IMR-90 (cell line): ENCODE data around the gene ZNRD2. TPM values are rescaled to one million over a fixed set of nuclear protein-coding genes. Genes with fewer than 3 reads are reported as not detected.
"Not testable (repeated sequence)": the region's sequence is repeated elsewhere in the genome, so short reads cannot be mapped to it uniquely, and the experiment has no call there.

Source experiments
- ATAC-seq: fragments of 200-7000 bp; cut with Tn5 transposase; 2 replicates; pipeline ENCODE4 v1.9.1; 2020; ENCODE audit warnings: low read depth, mild to moderate bottlenecking, moderate library complexity
- BruUV-seq: library from RNA; stranded (reverse); fragments of 400-500 nt; replicated peaks from 2 replicates; lab custom pipeline; 2021; lab: Mats Ljungman, UMichigan
- CTCF ChIA-PET: fragments of 300-600 bp; formaldehyde crosslinking; extraction: SDS; loops from one replicate; lab custom pipeline; 2021; ENCODE audit warnings: antibody characterized with exemption; lab: Yijun Ruan, JAX
- POLR2A ChIA-PET: fragments of 300-600 bp; sonication (Branson Sonifier 250); formaldehyde crosslinking; loops from one replicate; lab custom pipeline; 2022; ENCODE audit warnings: antibody characterized with exemption; ENCODE audit not compliant: unreplicated experiment; lab: Charles Lee
- DNase-seq: peaks from one replicate; pipeline ENCODE4 v3.0.0; 2013
- H2AFZ ChIP-seq: replicated peaks from 2 replicates; pipeline ENCODE3; 2013; ENCODE audit warnings: low read length, mild to moderate bottlenecking; ENCODE audit not compliant: poor library complexity
- H2AK5ac ChIP-seq: 2 replicates; pipeline ENCODE4 v1.6.1; 2013; ENCODE audit warnings: low read depth, low read length, inconsistent platforms
- H2AK9ac ChIP-seq: replicated peaks from 2 replicates; pipeline ENCODE3; 2013; ENCODE audit warnings: mild to moderate bottlenecking, low read depth, low read length, moderate library complexity; ENCODE audit not compliant: poor library complexity
- H2BK120ac ChIP-seq: 2 replicates; pipeline ENCODE4 v1.6.1; 2013; ENCODE audit warnings: low read depth, low read length, inconsistent platforms
- H2BK15ac ChIP-seq: 3 replicates; pipeline ENCODE4 v1.6.1; 2013; ENCODE audit warnings: low read depth, low read length, inconsistent platforms
- H2BK20ac ChIP-seq: 2 replicates; pipeline ENCODE4 v1.6.1; 2013; ENCODE audit warnings: low read depth, mild to moderate bottlenecking, inconsistent platforms, low read length, moderate library complexity
- H2BK5ac ChIP-seq: 2 replicates; pipeline ENCODE4 v1.6.1; 2013; ENCODE audit warnings: mild to moderate bottlenecking, low read depth, low read length, inconsistent platforms; ENCODE audit not compliant: poor library complexity, severe bottlenecking
- H3K14ac ChIP-seq: replicated peaks from 2 replicates; pipeline ENCODE4 v1.6.1; 2013; ENCODE audit warnings: low read depth, low read length, inconsistent platforms
- H3K18ac ChIP-seq: 2 replicates; pipeline ENCODE4 v1.6.1; 2013; ENCODE audit warnings: low read depth, low read length, control low read depth
- H3K23ac ChIP-seq: 2 replicates; pipeline ENCODE4 v1.6.1; 2013; ENCODE audit warnings: low read depth, low read length, inconsistent platforms
- H3K27ac ChIP-seq: 2 replicates; pipeline ENCODE4 v1.5.1; 2013; ENCODE audit warnings: mild to moderate bottlenecking, control low read depth, low read length; ENCODE audit not compliant: insufficient read depth
- H3K27me3 ChIP-seq: 2 replicates; pipeline ENCODE4 v1.6.1; 2013; ENCODE audit warnings: low read length; ENCODE audit not compliant: control insufficient read depth, insufficient read depth
- H3K36me3 ChIP-seq: 2 replicates; pipeline ENCODE4 v1.6.1; 2013; ENCODE audit warnings: low read length, mixed read lengths; ENCODE audit not compliant: control insufficient read depth, insufficient read depth
- H3K4ac ChIP-seq: 2 replicates; pipeline ENCODE4 v1.6.1; 2013; ENCODE audit warnings: low read depth, low read length, inconsistent platforms
- H3K4me1 ChIP-seq: 2 replicates; pipeline ENCODE4 v1.6.1; 2013; ENCODE audit warnings: low read length, mixed read lengths; ENCODE audit not compliant: control insufficient read depth, insufficient read depth
- H3K4me2 ChIP-seq: 2 replicates; pipeline ENCODE4 v1.6.1; 2013; ENCODE audit warnings: low read depth, mild to moderate bottlenecking, control low read depth, low read length, moderate library complexity
- H3K4me3 ChIP-seq: 2 replicates; pipeline ENCODE4 v1.5.1; 2013; ENCODE audit warnings: low read depth, mild to moderate bottlenecking, control low read depth, low read length, moderate library complexity; ENCODE audit not compliant: insufficient read depth
- H3K56ac ChIP-seq: 2 replicates; pipeline ENCODE4 v1.6.1; 2013; ENCODE audit warnings: low read length, inconsistent platforms; ENCODE audit not compliant: insufficient read depth; ENCODE audit errors: extremely low read depth
- H3K79me1 ChIP-seq, 2 experiments: 2 replicates each; pipeline ENCODE4 v1.6.1; 2013; ENCODE audit warnings: low read length in 2 of 2, inconsistent platforms in 1 of 2, low read depth in 1 of 2
- H3K9ac ChIP-seq: 2 replicates; pipeline ENCODE4 v1.6.1; 2013; ENCODE audit warnings: low read depth, low read length, control low read depth
- H3K9me1 ChIP-seq: 2 replicates; pipeline ENCODE4 v1.6.1; 2013; ENCODE audit warnings: low read length, inconsistent platforms; ENCODE audit not compliant: insufficient read depth
- H3K9me3 ChIP-seq: 2 replicates; pipeline ENCODE4 v1.6.1; 2013; ENCODE audit warnings: low read length; ENCODE audit not compliant: control insufficient read depth, insufficient read depth
- H4K20me1 ChIP-seq: 2 replicates; pipeline ENCODE4 v1.6.1; 2013; ENCODE audit warnings: low read length, inconsistent platforms; ENCODE audit not compliant: insufficient read depth
- H4K5ac ChIP-seq: 2 replicates; pipeline ENCODE4 v1.6.1; 2013; ENCODE audit warnings: mild to moderate bottlenecking, low read depth, low read length, control low read depth
- H4K8ac ChIP-seq, 2 experiments: 2 replicates each; pipeline ENCODE4 v1.6.1; 2013; ENCODE audit warnings: low read depth in 2 of 2, low read length in 2 of 2, control low read depth in 1 of 2, inconsistent platforms in 1 of 2
- H4K91ac ChIP-seq: 2 replicates; pipeline ENCODE4 v1.6.1; 2013; ENCODE audit warnings: low read depth, low read length, inconsistent platforms; ENCODE audit not compliant: insufficient read depth
- WGBS, 2 experiments: methylation state at CpG; one replicate each; pipeline versions ENCODE4 v1.1.5 to v1.1.7; 2013; ENCODE audit warnings: missing lambda C conversion rate in 2 of 2; ENCODE audit not compliant: insufficient read length in 1 of 2; ENCODE audit errors: extremely low coverage in 2 of 2; 5-methylcytosine and 5-hydroxymethylcytosine counted together
- dilution Hi-C: fragments of 300-500 bp; cut with HindIII; formaldehyde crosslinking; loops from one replicate; pipeline ENCODE4 v1.14.3; 2018; ENCODE audit warnings: low sequenced_read_pairs; ENCODE audit not compliant: unreplicated experiment
- in situ Hi-C: fragments of 300-500 bp; cut with MboI; formaldehyde crosslinking; loops from 3 replicates; pipeline ENCODE4 v1.14.3; 2019; ENCODE audit warnings: low sequenced_read_pairs, inconsistent platforms, mixed read lengths
- intact Hi-C: fragments of 100-400 bp; cut with micrococcal nuclease; formaldehyde crosslinking; loops from 2 replicates; pipeline ENCODE4 v1.10.0; 2022
- polyA plus RNA-seq, 3 experiments: library from polyadenylated mRNA; depleted of rRNA; stranded (reverse); fragments of >200 nt; gene quantifications; 2 replicates each; pipeline ENCODE4 v1.2.3, GENCODE V29; 2012; ENCODE audit warnings: low replicate concordance in 1 of 3
- total RNA-seq: library from RNA; depleted of rRNA; stranded (reverse); fragments of >200 nt; gene quantifications from 2 replicates; pipeline ENCODE4 v1.2.3, GENCODE V29; 2012

The ZNRD2 gene
- total and polyA plus RNA-seq, 2 of the 4 experiments (the other 2 are of a cell fraction): 75.6 to 90.3 TPM

GRCh38 chr11:65564879-65565559 lies 5.3 kb upstream of the ZNRD2 start:
- H3K36me3 ChIP-seq, H2AK5ac ChIP-seq, H3K18ac ChIP-seq, intact Hi-C loops, H2AFZ ChIP-seq, H3K27me3 ChIP-seq, H3K56ac ChIP-seq, H2BK5ac ChIP-seq, H2BK20ac ChIP-seq, H2AK9ac ChIP-seq, ATAC-seq, DNase-seq, H3K27ac ChIP-seq, H4K5ac ChIP-seq, H2BK15ac ChIP-seq, H3K4me2 ChIP-seq, H3K23ac ChIP-seq, H3K4me3 ChIP-seq, H3K9me3 ChIP-seq, H3K14ac ChIP-seq, dilution Hi-C loops, H4K20me1 ChIP-seq, H2BK120ac ChIP-seq, BruUV-seq, H4K91ac ChIP-seq, H3K4ac ChIP-seq, H4K8ac ChIP-seq, H3K9ac ChIP-seq, in situ Hi-C loops: not testable (repeated sequence)
- Histone ChIP-seq H3K4me1 (peaks cover 20% of the 10 kb centered on the region), H3K79me1 (peaks cover 13 to 39% of the 10 kb centered on the region in 2 experiments; a peak in 3 of 4 replicates), H3K9me1 (peaks cover 27% of the 10 kb centered on the region)
- CTCF ChIA-PET: interaction anchor here (1.2 kb wide), 1 partner anchor 24 kb away, joined by 7 read pairs; no protein-coding TSS in a partner anchor
- POLR2A ChIA-PET: interaction anchor here (0.6 to 0.7 kb wide), 2 partner anchors 25 to 143 kb away, joined by 5 to 8 read pairs; partner anchors contain the start of gene NEAT1
- 73% methylated on average over 3 of the region's 12 CpGs; no CpG with 5 or more reads in 1 of the 2 experiments for WGBS, 2 experiments
